Activated CD8-positive, alpha-beta T cell treated with anti-CD3 and anti-CD28 coated beads for 36 hours (primary cell): Measurements from ENCODE around the gene AP1G2. TPM values are rescaled to one million over a fixed set of nuclear protein-coding genes. Genes with fewer than 3 reads are reported as not detected.
"Not testable (repeated sequence)": the region's sequence is repeated elsewhere in the genome, so short reads cannot be mapped to it uniquely, and the experiment has no call there.

ENCODE experiments used
- ATAC-seq: fragments of 200-7000 bp; cut with Tn5 transposase; one replicate; pipeline ENCODE4 v1.10.0; 2021; ENCODE audit warnings: mild to moderate bottlenecking, moderate library complexity
- CTCF ChIA-PET: fragments of 350-600 bp; sonication (Branson Sonifier 250); formaldehyde crosslinking; loops from one replicate; lab custom pipeline; 2021; ENCODE audit warnings: antibody characterized with exemption; lab: Charles Lee
- POLR2A ChIA-PET: fragments of 350-600 bp; sonication (Branson Sonifier 250); formaldehyde crosslinking; loops from one replicate; lab custom pipeline; 2021; ENCODE audit warnings: antibody characterized with exemption; lab: Charles Lee
- DNase-seq: peaks from one replicate; pipeline ENCODE4 v3.0.0-alpha.2; 2020
- H3K27ac Mint-ChIP-seq: one replicate; pipeline ENCODE4 v1.8.0; 2021; ENCODE audit warnings: mild to moderate bottlenecking, mixed read lengths
- H3K27me3 Mint-ChIP-seq: one replicate; pipeline ENCODE4 v1.8.0; 2021; ENCODE audit warnings: mixed read lengths
- H3K36me3 Mint-ChIP-seq: one replicate; pipeline ENCODE4 v1.8.0; 2021; ENCODE audit warnings: low read depth, mixed read lengths
- H3K4me1 Mint-ChIP-seq: one replicate; pipeline ENCODE4 v1.8.0; 2021; ENCODE audit warnings: low read depth, mixed read lengths
- H3K4me3 Mint-ChIP-seq: one replicate; pipeline ENCODE4 v1.8.0; 2021; ENCODE audit warnings: mild to moderate bottlenecking, moderate library complexity, mixed read lengths
- H3K9me3 Mint-ChIP-seq: one replicate; pipeline ENCODE4 v1.8.0; 2021; ENCODE audit warnings: mixed read lengths
- CTCF ChIP-seq: fragments of 200-600 bp; IDR thresholded peaks from one replicate; pipeline ENCODE4 v1.8.0; 2022; ENCODE audit warnings: antibody characterized with exemption, mild to moderate bottlenecking
- intact Hi-C: fragments of 100-400 bp; cut with micrococcal nuclease; formaldehyde crosslinking; loops from one replicate; pipeline ENCODE4 v1.10.0; 2022
- total RNA-seq, 2 experiments: library from RNA; stranded (reverse); gene quantifications; one replicate each; pipeline ENCODE4 v1.2.3, GENCODE V29; 2021

The AP1G2 gene
- total RNA-seq, 2 experiments from 2014 or later, result 146 to 155 TPM

- ChIA-PET CTCF (interaction anchor here (1.9 to 4.6 kb wide), 2 partner anchors 11 to 32 kb away, joined by 11 to 25 read pairs; no protein-coding TSS in a partner anchor), POLR2A (no interaction called here)
- Mint-ChIP-seq H3K36me3 (no peaks in the 10 kb centered on the region), H3K27ac (no peak overlapping the region), H3K27me3 (no peaks in the 10 kb centered on the region), H3K4me1 (peaks cover under 1% of the 10 kb centered on the region), H3K4me3 (no peak overlapping the region), H3K9me3 (peaks cover 2% of the 10 kb centered on the region)
- ATAC-seq (no peak), DNase-seq (no peak)
- intact Hi-C loops, result no loop called here
- TF ChIP-seq CTCF, result no peak
Observed at GRCh38 chr14:23600322-23600707, 32.7 kb upstream of the AP1G2 start.

- POLR2A ChIA-PET, ATAC-seq, H3K4me1 Mint-ChIP-seq, H3K27me3 Mint-ChIP-seq, H3K4me3 Mint-ChIP-seq, intact Hi-C loops, H3K9me3 Mint-ChIP-seq, DNase-seq, H3K27ac Mint-ChIP-seq, H3K36me3 Mint-ChIP-seq: not testable (repeated sequence)
- CTCF ChIA-PET, result interaction anchor here (3.1 kb wide), 1 partner anchor 37 kb away, joined by 17 read pairs; no protein-coding TSS in a partner anchor
Observed at GRCh38 chr14:23594191-23594590, 26.6 kb upstream of the AP1G2 start.

GRCh38 chr14:23590198-23590597, 22.6 kb upstream of the AP1G2 start:
- H3K4me3 Mint-ChIP-seq, result no peak overlapping the region
- H3K27ac Mint-ChIP-seq, result no peak overlapping the region
- no peak for DNase-seq
- intact Hi-C loops, result no loop called here
- H3K9me3 Mint-ChIP-seq, result no peaks in the 10 kb centered on the region
- H3K36me3 Mint-ChIP-seq, result no peaks in the 10 kb centered on the region
- POLR2A ChIA-PET, result no interaction called here
- CTCF ChIA-PET, result interaction anchor here (0.7 to 4.1 kb wide), 7 partner anchors 12 to 586 kb away, joined by 3 to 65 read pairs (median 6); no protein-coding TSS in a partner anchor
- H3K27me3 Mint-ChIP-seq, result peaks cover 9% of the 10 kb centered on the region
- TF ChIP-seq CTCF, result no peak
- peaks cover 11% of the 10 kb centered on the region for H3K4me1 Mint-ChIP-seq
- ATAC-seq, result no peak

- Mint-ChIP-seq H3K27ac (no peak overlapping the region), H3K4me3 (no peak overlapping the region)
- POLR2A ChIA-PET, result no interaction called here
Observed at GRCh38 chr14:23589606-23590005, 22.0 kb upstream of the AP1G2 start.

GRCh38 chr14:23588884-23589598, 21.4 kb upstream of the AP1G2 start:
- Mint-ChIP-seq H3K27ac (no peak overlapping the region), H3K9me3 (no peaks in the 10 kb centered on the region), H3K4me3 (no peak overlapping the region), H3K36me3 (no peaks in the 10 kb centered on the region), H3K4me1 (peaks cover 11% of the 10 kb centered on the region), H3K27me3 (peaks cover 9% of the 10 kb centered on the region)
- intact Hi-C loops, result no loop called here
- peak; percentile 82 for TF ChIP-seq CTCF
- DNase-seq (peak; percentile 91), ATAC-seq (peak; percentile 100)
- ChIA-PET POLR2A (no interaction called here), CTCF (interaction anchor here (0.6 to 4.1 kb wide), 45 partner anchors 9 to 445 kb away, joined by 3 to 65 read pairs (median 4); partner anchors contain the start of genes DHRS2 and JPH4)

More at GRCh38 chr14:23589606-23590005, 22.0 kb upstream of the AP1G2 start:
- intact Hi-C loops, result no loop called here
- H3K4me1 Mint-ChIP-seq, result peaks cover 11% of the 10 kb centered on the region
- H3K9me3 Mint-ChIP-seq, result no peaks in the 10 kb centered on the region
- TF ChIP-seq CTCF, result no peak
- H3K36me3 Mint-ChIP-seq, result no peaks in the 10 kb centered on the region
- peaks cover 9% of the 10 kb centered on the region for H3K27me3 Mint-ChIP-seq
- ATAC-seq, result no peak
- CTCF ChIA-PET, result interaction anchor here (0.9 to 4.1 kb wide), 37 partner anchors 8 to 365 kb away, joined by 3 to 65 read pairs (median 5); partner anchors contain the start of gene DHRS2
- DNase-seq, result no peak

- peaks cover 24% of the 10 kb centered on the region for H3K27me3 Mint-ChIP-seq
- ATAC-seq, intact Hi-C loops, H3K4me3 Mint-ChIP-seq, POLR2A ChIA-PET, H3K36me3 Mint-ChIP-seq, DNase-seq, H3K9me3 Mint-ChIP-seq, H3K27ac Mint-ChIP-seq, CTCF ChIA-PET: not testable (repeated sequence)
- H3K4me1 Mint-ChIP-seq, result peaks cover 11% of the 10 kb centered on the region
Observed at GRCh38 chr14:23584527-23585203, 17.1 kb upstream of the AP1G2 start.

GRCh38 chr14:23583761-23584526, 16.4 kb upstream of the AP1G2 start:
- peaks cover 26% of the 10 kb centered on the region for H3K27me3 Mint-ChIP-seq
- H3K4me1 Mint-ChIP-seq, ATAC-seq, DNase-seq, intact Hi-C loops, H3K4me3 Mint-ChIP-seq, H3K9me3 Mint-ChIP-seq, H3K36me3 Mint-ChIP-seq, H3K27ac Mint-ChIP-seq: not testable (repeated sequence)
- ChIA-PET POLR2A (interaction anchor here (0.8 kb wide), 1 partner anchor 19 kb away, joined by 3 read pairs; no protein-coding TSS in a partner anchor), CTCF (interaction anchor here (1.7 kb wide), 1 partner anchor 48 kb away, joined by 5 read pairs; no protein-coding TSS in a partner anchor)
